GM12801 (cell line): ENCODE results near the gene AKAP7.

Experiments
- TF ChIP-seq, protein P1 (sequence below): IDR thresholded peaks from one replicate; pipeline ENCODE4 v1.5.1; 2011; ENCODE audit warnings: control low read depth; ENCODE audit not compliant: insufficient read length; ENCODE audit errors: extremely low read depth

AKAP7 gene

DNA sequence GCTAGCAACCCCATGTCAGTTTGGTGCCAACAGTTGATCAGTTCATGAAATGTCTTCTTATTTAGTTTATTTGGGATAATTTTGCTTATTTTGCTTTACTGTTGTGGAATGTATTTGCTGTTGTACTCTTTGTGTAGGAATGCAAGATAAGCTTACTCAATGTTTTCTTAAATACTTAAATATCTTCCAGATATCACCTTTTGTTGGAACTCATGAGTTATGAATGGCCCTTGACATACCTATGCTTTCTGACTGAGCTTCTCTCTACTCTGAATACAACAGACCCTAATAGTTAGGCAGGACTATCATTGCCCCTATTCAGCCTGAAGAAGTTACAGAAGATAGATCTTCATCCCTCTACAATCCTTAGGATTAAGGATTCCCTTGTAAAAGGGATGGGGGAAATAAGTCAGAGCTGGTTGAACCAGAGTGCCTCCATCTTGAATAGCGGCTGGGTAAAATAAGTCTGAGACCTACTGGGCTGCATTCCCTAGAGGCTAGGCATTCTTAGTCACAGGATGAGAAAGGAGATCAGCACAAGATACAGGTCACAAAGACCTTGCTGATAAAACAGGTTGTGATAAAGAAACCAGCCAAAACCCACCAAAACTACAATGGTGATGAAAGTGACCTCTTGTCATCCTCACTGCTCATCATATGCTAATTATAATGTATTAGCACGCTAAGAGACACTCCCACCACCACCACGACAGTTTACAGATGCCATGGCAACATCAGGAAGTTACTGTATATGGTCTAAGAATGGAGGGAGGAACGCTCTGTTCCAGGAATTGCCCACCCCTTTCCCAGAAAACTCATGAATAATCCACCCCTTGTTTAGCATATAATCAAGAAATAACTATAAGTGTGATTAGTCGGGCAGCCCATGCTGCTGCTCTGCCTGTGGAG, 196.9 kb downstream of the AKAP7 start:
- TF ChIP-seq, protein P1, sequence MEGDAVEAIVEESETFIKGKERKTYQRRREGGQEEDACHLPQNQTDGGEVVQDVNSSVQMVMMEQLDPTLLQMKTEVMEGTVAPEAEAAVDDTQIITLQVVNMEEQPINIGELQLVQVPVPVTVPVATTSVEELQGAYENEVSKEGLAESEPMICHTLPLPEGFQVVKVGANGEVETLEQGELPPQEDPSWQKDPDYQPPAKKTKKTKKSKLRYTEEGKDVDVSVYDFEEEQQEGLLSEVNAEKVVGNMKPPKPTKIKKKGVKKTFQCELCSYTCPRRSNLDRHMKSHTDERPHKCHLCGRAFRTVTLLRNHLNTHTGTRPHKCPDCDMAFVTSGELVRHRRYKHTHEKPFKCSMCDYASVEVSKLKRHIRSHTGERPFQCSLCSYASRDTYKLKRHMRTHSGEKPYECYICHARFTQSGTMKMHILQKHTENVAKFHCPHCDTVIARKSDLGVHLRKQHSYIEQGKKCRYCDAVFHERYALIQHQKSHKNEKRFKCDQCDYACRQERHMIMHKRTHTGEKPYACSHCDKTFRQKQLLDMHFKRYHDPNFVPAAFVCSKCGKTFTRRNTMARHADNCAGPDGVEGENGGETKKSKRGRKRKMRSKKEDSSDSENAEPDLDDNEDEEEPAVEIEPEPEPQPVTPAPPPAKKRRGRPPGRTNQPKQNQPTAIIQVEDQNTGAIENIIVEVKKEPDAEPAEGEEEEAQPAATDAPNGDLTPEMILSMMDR = no peak
